Esophagus squamous epithelium (tissue), 5 donors: ENCODE results near the gene CCDC157. TPM values are rescaled to one million over a fixed set of nuclear protein-coding genes. Genes with fewer than 3 reads are reported as not detected.

Experiments used
- DNase-seq: peaks from one replicate; lab custom pipeline; 2025; lab: John Stamatoyannopoulos, UW
- H3K27ac ChIP-seq, 4 donors: fragments of 200-600 bp; sonication (generic); one replicate each; pipeline ENCODE4 v1.5.1; 2016 to 2019; ENCODE audit warnings: mild to moderate bottlenecking in 1 of 4
- H3K27me3 ChIP-seq, 4 donors: fragments of 200-600 bp; sonication (generic); 1 replicate in 3 of 4; 2 replicates in 1 of 4; pipeline versions ENCODE4 v1.5.1 to v1.6.0; 2017 to 2021; ENCODE audit warnings: antibody characterized with exemption in 1 of 4
- H3K36me3 ChIP-seq, 3 donors: fragments of 200-600 bp; sonication (generic); one replicate each; pipeline ENCODE4 v1.5.1; 2016 to 2019
- H3K4me1 ChIP-seq, 3 donors: fragments of 200-600 bp; sonication (generic); one replicate each; pipeline ENCODE4 v1.5.1; 2017 to 2019
- H3K4me3 ChIP-seq, 4 donors: fragments of 200-600 bp; sonication (generic); 1 replicate in 3 of 4; 2 replicates in 1 of 4; pipeline ENCODE4 v1.5.1; 2016 to 2019; ENCODE audit warnings: mild to moderate bottlenecking in 2 of 4, moderate library complexity in 1 of 4
- H3K9me3 ChIP-seq, 3 donors: fragments of 200-600 bp; sonication (generic); one replicate each; pipeline ENCODE4 v1.5.1; 2016 to 2019
- POLR2A ChIP-seq, 4 donors: fragments of 450-650 bp; IDR thresholded peaks; one replicate each; pipeline ENCODE4 v1.6.1; 2017; ENCODE audit warnings: antibody characterized with exemption in 4 of 4, mild to moderate bottlenecking in 4 of 4, moderate library complexity in 3 of 4
- WGBS, 2 donors: methylation state at CpG; one replicate each; pipeline ENCODE4 v1.1.5; 2018; 5-methylcytosine and 5-hydroxymethylcytosine counted together
- intact Hi-C: fragments of 100-400 bp; cut with DNase I; formaldehyde crosslinking; loops from one replicate; pipeline ENCODE4 v1.15.0; 2022
- total RNA-seq, 4 donors: library from RNA; depleted of rRNA; stranded (reverse); fragments of >200 nt; gene quantifications; one replicate each; pipeline ENCODE4 v1.1.0, GENCODE V29; 2016
- TF ChIP-seq, protein P1 (sequence below), 6 experiments: fragments of 450-650 bp in 4 of 6; fragments of 200-600 bp in 2 of 6; sonication (generic) in 2 of 6; IDR thresholded peaks; one replicate each; pipeline ENCODE4 v1.5.1; 2016 to 2019; ENCODE audit warnings: antibody characterized with exemption in 6 of 6, mild to moderate bottlenecking in 4 of 6, moderate library complexity in 4 of 6
- donor health status: DM: yes; HTN: yes; CAD: no.

CCDC157 gene
- total RNA-seq, 4 donors from 2014 or later: 0.47 to 9.2 (median 3.1) TPM

DNA sequence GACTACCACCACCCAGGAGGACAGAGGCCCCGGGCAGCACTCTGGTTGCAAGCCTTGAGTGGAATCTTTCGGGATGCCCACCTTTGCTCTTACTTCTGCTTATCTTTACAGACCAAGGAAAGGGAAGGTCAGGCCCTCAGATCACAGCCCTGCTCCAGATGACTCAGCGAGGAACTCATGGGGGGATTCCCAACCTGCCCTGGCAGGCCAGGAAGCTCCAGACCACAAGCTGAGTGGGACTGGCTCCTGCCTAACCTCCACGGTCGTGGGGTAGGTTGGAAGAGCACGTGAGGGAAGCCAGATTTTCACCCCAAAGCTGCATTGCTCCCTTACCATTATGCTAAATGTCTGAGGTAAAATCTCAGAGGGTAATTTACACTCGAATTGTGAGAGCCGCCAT is 41.9 kb upstream of the CCDC157 start:
- Histone ChIP-seq H3K36me3 (peaks cover 0 to 51% (median 0%) of the 10 kb centered on the region in 3 donors), H3K9me3 (no peaks in the 10 kb centered on the region), H3K27me3 (no peaks in the 10 kb centered on the region), H3K4me1 (peaks cover 69 to 100% (median 94%) of the 10 kb centered on the region in 3 donors), H3K27ac (peak overlapping the region in 3 of 4 donors; percentile 51 to 99 (median 94)), H3K4me3 (no peak overlapping the region)
- intact Hi-C loops: no loop called here
- no peak for DNase-seq
- no peak for TF ChIP-seq POLR2A (IDR thresholded peaks at IDR 0.05)
- TF ChIP-seq, protein P1, sequence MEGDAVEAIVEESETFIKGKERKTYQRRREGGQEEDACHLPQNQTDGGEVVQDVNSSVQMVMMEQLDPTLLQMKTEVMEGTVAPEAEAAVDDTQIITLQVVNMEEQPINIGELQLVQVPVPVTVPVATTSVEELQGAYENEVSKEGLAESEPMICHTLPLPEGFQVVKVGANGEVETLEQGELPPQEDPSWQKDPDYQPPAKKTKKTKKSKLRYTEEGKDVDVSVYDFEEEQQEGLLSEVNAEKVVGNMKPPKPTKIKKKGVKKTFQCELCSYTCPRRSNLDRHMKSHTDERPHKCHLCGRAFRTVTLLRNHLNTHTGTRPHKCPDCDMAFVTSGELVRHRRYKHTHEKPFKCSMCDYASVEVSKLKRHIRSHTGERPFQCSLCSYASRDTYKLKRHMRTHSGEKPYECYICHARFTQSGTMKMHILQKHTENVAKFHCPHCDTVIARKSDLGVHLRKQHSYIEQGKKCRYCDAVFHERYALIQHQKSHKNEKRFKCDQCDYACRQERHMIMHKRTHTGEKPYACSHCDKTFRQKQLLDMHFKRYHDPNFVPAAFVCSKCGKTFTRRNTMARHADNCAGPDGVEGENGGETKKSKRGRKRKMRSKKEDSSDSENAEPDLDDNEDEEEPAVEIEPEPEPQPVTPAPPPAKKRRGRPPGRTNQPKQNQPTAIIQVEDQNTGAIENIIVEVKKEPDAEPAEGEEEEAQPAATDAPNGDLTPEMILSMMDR (IDR thresholded peaks at IDR 0.05): no peak
- WGBS, 2 donors: 46 to 57% methylated on average over 7 to 8 of the region's 8 CpGs

DNA sequence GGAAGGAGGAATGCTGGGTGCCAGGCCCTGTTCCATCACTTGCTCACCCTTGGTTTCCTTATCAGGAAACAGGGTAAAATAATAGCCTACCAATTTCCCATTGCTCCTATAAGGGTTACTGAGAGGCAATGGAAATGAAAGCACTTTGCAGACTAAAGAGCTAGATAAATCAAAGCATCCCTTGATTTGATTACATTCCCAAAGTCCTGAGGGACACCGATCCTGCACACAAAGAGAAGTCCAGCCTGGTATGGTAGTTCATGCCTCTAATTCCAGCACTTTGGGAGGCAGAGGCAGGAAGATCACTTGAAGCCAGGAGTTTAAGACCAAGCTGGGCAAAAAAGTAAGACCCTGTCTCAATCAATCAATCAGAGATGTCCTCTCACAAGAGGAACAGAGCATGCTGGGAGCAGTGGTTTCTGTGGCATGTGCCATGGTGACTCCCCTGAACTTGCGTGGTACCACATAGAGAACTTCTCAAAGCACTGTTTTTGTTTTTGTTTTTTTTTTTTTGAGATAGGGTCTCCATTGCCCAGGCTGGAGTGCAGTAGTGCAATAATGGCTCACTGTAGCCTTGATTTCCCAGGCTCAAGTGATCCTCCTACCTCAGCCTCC is 40.7 kb upstream of the CCDC157 start:
- Histone ChIP-seq H3K27ac (peak overlapping the region in 3 of 4 donors; percentile 0 to 99 (median 94)), H3K9me3 (no peaks in the 10 kb centered on the region), H3K4me1 (peaks cover 63 to 100% (median 94%) of the 10 kb centered on the region in 3 donors), H3K36me3 (peaks cover 0 to 63% (median under 1%) of the 10 kb centered on the region in 3 donors), H3K27me3 (no peaks in the 10 kb centered on the region), H3K4me3 (no peak overlapping the region)
- DNase-seq: no peak
- 68 to 77% methylated on average over 2 of the region's 2 CpGs for WGBS, 2 donors
- intact Hi-C loops: no loop called here
- TF ChIP-seq, protein P1 (IDR thresholded peaks at IDR 0.05): no peak
- no peak for TF ChIP-seq POLR2A (IDR thresholded peaks at IDR 0.05)

DNA sequence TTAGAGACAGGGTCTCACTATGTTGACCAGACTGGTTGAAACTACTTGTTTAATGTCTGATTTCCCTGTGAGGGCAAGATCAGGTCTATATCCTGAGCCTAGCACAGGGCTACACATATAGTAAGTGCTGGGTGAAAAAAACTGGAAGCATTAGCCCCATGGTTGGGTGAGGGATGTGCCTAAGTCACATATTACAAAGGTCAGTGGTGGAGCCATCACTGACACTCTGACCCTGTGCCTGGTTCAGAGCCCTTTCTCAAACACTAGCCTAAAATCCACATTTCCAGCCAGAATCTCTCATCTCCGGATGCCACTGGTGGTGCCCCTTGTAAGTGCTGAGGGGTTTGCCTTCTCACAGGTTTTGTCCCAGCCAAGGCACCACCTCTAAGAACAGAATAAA is 39.0 kb upstream of the CCDC157 start:
- no peaks in the 10 kb centered on the region for H3K9me3 ChIP-seq
- intact Hi-C loops: no loop called here
- TF ChIP-seq POLR2A (IDR thresholded peaks at IDR 0.05): no peak
- TF ChIP-seq, protein P1 (IDR thresholded peaks at IDR 0.05): no peak
- peaks cover 0 to 65% (median 4%) of the 10 kb centered on the region in 3 donors for H3K36me3 ChIP-seq
- DNase-seq: no peak
- H3K4me1 ChIP-seq: peaks cover 58 to 100% (median 92%) of the 10 kb centered on the region in 3 donors
- no peaks in the 10 kb centered on the region for H3K27me3 ChIP-seq
- peak overlapping the region in 3 of 4 donors; percentile 17 to 94 (median 76) for H3K27ac ChIP-seq
- 88 to 100% methylated on average over 1 of the region's 1 CpG for WGBS, 2 donors
- no peak overlapping the region for H3K4me3 ChIP-seq

DNA sequence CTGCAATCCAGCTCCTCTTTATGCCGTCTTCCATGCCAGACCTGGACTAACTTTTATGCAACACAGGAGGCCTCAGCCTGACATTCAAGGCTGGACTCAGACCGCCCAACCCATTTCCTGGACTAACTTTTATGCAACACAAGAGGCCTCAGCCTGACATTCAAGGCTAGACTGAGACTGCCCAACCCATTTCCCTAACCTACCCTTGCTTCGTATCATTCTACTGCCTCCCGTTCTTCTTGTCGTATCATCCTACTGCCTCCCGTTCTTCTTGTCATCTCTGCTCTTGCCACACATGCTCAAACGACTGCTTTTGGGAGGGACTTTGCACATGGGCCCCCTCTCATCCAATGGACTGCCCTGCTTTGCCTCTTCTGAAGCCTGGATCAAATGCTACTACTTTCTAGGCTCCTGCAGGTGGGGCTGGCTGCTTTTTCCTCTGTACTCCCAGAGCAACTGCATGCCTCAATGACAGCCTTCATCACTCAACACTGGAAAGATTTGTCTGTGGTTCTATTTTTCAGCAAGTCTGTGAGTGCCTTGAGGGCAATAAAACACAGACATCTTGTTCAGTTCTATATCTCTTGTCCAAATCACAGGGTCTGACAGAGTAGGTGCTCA is 37.9 kb upstream of the CCDC157 start:
- H3K9me3 ChIP-seq: no peaks in the 10 kb centered on the region
- TF ChIP-seq, protein P1 (IDR thresholded peaks at IDR 0.05): no peak
- TF ChIP-seq POLR2A (IDR thresholded peaks at IDR 0.05): no peak
- H3K27me3 ChIP-seq: no peaks in the 10 kb centered on the region
- DNase-seq: no peak
- peaks cover 0 to 75% (median 4%) of the 10 kb centered on the region in 3 donors for H3K36me3 ChIP-seq
- 68 to 71% methylated on average over 7 of the region's 7 CpGs for WGBS, 2 donors
- peak overlapping the region; percentile 11 to 94 (median 46) for H3K27ac ChIP-seq
- intact Hi-C loops: no loop called here
- H3K4me3 ChIP-seq: no peak overlapping the region
- peaks cover 59 to 100% (median 93%) of the 10 kb centered on the region in 3 donors for H3K4me1 ChIP-seq

DNA sequence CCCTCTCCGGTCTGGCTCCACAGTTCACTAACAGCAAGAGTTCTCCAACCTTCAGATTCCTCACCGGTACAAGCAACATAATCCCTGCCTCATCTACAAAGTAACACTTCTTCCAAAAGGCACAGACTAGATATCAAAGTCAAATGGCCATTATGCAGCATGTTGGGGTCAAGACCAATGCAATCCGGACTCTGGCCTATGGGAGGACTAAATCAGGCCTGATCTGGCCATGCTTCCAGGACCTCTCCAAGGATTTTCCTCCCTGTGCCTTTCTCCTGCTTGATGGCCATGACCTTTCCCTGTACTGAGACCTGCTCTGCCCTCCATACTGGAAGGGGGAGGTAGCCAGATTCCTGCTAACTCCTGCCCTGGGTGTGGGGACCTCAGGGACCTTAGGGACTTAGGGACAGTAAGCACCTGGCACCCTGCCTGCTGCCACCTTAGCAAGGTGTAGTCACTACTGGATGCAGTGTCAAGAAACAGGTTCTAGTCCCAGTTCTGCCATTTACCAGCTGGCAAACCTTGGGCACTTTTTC is 36.7 kb upstream of the CCDC157 start:
- WGBS, 2 donors: 90 to 97% methylated on average over 3 of the region's 3 CpGs
- H3K27me3 ChIP-seq: no peaks in the 10 kb centered on the region
- peaks cover 0 to 70% (median 4%) of the 10 kb centered on the region in 3 donors for H3K36me3 ChIP-seq
- no peaks in the 10 kb centered on the region for H3K9me3 ChIP-seq
- no peak overlapping the region for H3K4me3 ChIP-seq
- intact Hi-C loops: no loop called here
- H3K27ac ChIP-seq: peak overlapping the region in 3 of 4 donors; percentile 17 to 94 (median 76)
- TF ChIP-seq, protein P1 (IDR thresholded peaks at IDR 0.05): no peak
- no peak for TF ChIP-seq POLR2A (IDR thresholded peaks at IDR 0.05)
- H3K4me1 ChIP-seq: peaks cover 65 to 100% (median 94%) of the 10 kb centered on the region in 3 donors
- no peak for DNase-seq
